Measurements from ENCODE around the gene LGR6.
A peak's percentile ranks its signal among the peaks of the same experiment; 100 is the strongest.

LGR6 gene

DNA sequence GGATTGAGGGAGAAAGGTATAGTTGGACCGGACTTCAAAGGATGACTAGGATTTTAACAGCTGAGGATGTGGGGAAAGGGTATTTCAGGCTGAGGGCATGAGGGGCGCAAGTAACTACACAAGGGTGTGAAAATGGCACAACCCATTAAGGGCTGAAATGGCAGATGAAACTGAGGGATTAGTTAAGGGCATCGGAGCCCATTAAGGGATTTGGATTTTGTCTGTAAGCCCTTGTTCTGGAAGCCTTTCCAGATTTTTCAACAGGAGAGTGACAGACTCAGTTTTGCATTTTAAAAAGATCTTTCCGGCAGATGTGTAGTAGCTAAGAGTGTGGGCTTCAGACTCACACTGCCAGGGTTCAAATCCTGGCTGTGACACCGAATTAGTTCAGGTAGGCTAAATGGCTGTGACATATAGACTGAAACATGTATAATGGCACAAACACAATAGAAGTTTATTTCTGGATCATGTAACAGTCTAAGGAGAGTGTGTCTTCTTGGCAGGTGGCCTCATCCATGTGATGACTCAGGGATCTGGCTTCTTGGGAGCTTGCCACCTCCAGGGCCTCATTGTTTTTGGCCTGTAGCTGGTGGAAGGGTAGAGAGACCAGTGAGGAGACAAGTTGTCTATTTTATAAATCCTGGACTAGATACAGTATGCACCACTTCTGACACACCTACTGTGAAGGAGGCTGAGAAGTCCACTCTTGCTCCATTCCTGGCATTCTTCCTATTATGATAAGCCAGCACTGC, 98.5 kb downstream of the LGR6 start:
- DNase-seq = no peak

DNA sequence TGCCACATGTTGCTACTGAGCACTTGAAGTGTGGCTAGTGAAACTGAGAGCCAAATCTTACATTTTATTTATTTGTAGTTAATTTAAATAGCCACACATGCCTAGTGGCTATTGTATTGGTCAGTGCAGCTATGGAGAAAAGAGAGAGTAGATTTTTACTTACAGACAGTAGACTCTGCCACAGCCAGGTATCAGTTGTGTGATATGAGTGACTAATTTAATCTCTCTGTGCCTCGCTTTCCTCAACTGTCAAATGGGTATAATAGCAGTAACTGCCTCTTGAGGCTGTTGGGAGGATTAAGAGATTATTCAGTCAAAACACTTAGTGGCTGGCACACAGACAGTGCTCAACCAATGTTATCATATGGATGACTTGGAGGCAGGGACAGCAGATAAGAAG, 99.2 kb downstream of the LGR6 start:
- no peak for DNase-seq

DNA sequence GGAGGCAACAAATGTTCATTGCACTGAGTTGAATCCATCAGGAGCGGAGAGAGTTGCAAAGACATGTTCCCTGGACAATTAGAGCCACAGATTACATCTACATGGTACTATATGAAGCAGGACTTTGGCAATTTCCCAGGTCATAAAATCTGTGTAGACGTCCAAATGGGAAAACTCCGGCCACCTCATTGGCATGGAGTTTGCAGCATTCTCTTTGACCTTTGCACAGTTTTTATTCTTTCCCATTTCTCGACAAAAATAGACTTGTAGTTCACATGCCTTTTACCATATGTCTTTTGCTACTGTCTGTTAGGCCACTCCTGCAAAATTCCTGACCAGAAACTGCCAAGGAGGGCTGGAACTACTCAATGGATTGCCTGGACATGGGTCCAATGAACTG, 100.0 kb downstream of the LGR6 start:
- no peak for DNase-seq

DNA sequence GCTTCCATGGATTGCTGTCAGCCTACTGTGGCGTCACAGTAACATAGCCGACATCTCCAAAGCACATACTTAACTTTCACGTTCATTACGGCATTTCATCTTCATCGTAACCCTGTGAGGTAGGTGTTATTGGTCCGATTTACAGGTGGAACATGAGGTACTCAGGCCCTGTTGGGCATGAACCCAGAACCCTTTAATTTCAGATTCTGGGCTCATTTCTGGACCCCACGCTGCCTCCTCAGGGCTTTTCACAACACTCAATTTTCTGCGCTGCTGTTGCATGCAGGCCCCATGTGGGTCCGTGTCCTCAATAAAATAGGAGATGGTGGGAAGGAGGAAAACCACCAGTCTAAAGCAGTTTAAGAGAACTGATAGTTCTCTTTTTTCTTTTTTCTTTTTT, 108.6 kb downstream of the LGR6 start:
- no peak for DNase-seq

DNA sequence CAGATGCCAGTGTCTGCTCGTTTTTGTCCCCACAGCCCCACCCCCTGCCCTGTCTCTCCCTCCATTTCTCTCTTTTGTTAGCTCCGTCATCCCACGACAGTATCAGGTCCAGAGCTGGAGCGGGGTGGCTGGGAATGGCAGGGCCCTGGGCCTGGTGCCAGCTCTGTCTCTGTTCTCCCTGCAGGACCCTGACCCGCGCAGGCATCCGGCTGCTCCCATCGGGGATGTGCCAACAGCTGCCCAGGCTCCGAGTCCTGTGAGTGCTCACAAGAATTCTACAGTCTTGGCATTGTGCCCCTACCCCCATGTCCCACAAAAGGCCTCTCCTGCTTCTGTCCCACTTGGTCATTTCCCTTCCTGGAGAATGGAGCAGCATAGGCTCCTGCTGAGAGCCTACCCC, 110.8 kb downstream of the LGR6 start:
- no peak for DNase-seq

DNA sequence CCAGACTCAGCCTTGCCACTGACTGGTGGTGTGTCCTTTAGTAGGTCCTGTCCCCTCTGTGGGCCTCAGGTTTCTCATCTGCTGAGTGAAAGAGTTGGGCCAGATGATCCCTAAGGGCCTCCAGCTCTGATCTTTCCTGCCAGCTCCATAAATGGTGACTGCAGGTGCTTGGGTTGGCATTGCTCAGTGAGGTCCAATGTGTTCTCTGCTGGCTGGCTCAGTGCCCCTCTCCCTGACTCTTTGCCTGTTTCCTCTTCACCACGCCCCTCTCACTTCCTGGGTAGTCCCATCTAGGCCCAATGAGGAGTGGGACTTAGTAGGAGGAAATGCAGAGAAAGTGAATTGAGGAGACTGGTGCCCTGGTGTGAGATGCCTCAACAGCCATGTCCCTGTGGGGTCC, 111.6 kb downstream of the LGR6 start:
- DNase-seq = no peak

DNA sequence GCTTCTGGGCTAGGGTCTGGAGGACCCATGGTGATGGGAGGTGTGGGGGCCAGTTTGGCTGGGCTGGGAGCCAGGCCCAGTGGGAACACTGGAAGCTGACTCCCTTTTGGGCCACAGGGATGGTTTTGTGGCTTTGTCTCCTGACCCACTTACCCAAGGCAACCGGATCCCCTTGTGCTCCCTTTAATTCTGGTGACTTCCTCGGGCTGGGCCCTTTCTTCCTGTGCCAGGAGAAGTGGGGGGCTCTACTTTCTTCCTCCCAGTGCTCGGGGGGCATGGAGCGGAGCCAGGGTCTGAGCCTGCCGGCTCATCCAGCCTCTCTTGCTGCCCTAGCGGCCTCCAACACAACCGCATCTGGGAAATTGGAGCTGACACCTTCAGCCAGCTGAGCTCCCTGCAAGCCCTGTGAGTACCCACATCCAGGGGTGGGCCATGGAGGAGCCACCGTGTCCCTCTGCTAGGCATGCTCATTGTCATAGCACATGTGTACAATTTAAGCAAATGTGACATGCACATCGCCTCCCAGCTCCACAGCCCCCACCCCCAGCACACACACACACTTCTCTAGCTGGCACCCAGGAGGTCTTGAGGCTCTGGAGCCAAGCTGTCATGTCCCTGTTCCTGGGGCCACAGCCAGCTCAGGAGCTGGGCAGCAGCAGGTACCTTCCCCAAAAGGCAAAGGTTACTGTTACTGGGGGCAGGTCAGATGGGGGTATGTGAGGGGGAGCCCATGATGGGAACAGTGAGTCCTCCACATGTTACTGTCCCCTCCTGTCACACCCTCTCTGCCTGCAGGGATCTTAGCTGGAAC, 113.1 kb downstream of the LGR6 start:
- DNase-seq = no peak

DNA sequence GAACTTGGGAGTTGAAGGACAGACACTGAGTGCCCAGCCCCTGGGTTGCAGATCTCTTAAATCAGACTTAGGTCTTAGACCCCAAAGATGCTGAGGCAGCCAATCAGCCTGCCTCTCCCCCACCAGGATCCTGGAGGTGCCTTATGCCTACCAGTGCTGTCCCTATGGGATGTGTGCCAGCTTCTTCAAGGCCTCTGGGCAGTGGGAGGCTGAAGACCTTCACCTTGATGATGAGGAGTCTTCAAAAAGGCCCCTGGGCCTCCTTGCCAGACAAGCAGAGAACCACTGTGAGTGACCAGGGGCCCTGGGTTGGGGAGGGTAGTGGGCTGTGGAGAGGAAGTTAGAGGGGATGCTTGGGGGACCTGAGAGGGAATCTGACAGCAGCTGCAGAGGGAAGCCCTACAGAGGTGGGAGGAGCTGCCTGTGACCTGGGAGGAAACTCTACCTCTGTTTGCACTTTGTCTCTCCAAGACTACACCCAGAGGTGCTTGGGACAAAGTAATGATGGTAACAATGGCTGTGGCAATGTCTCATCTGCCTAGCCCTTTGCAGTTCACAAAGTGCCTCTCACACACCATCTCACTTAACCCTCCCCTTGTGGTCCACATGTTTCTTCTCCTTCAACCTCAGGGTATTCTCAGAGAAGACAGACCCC, 116.6 kb downstream of the LGR6 start:
- no peak for DNase-seq

DNA sequence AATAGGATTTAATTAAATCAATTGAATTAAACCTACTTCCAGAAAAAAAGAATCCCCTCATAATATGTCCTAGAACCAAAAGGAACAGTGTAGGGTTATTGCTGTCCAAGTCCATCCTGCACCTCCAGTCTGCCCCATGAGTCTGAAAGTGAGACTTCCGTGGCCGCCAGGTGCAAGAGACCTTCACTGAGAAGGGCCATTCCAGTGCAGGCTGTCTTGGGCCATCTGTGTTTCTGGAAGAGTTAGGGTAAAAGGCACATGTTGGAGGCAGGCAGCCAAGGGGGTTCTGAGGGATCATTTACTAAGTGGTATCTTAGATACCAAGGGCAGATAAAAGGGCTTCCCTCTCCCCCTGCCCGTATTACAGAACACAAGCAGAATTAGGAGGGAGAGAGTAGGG, 117.1 kb downstream of the LGR6 start:
- DNase-seq = no peak

DNA sequence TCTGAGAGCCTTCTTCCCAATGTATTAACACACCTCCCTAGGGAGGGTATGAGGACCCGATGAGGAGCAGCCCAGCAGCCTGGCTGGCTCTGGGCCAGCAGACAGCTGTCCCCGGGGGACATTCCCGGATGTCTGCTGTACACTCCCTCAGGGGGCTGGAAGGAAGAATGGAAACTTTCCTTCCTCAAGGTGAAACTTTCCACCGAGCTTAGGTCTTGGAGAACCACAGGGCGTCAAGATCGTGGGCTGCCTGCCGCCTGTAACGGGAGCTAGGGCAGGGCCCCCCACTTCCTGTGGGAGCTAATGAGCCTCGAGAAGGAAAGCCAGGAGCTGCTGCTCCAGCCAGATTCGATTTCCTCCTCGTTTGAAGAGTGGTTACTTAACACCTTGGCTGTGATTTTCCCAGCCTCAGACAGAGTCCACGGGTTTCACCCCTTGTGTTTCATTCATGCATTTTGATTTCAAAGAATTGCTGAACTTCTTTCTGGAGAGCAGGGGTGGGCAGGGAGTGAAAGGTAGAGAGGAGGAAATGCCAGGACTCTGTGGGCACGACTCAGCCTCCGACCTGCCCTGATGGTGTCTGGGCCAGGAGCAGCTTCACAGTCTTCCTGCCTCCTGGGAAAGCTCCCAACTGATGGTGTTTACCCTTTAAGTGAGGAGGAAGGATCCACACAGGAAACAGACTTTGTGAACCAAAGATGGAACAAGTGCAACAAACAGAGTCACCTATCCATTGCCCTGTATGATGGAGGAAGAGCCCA, 118.5 kb downstream of the LGR6 start:
- no peak for DNase-seq

DNA sequence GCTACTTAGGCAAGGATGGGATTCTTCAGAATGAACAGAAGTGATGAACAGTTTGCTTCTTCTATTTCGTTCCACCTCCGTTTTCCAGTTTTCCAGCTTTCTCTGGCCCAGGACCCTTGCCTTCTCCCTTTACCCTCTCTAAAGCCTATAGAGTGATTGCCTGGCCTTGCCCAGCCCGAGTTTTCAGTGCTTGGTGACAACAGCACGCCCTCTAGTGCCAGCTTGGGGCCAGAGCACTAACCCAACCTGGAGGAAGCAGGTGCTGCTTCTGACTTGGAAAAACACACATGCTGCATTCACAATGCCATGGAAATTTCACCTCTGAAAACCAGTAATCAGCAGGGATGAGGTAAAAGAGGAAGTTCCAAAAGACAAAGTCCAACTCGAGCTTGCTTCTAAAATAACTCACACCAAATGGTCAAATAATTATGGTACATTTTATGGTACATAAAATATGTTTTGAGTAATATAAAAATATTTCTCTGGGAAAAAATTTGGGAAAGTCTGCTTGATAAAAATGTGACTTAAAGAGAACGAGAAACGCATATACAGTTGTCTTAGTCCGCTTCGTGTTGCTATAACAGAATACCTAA, 122.1 kb downstream of the LGR6 start:
- DNase-seq = peak; percentile 37

DNA sequence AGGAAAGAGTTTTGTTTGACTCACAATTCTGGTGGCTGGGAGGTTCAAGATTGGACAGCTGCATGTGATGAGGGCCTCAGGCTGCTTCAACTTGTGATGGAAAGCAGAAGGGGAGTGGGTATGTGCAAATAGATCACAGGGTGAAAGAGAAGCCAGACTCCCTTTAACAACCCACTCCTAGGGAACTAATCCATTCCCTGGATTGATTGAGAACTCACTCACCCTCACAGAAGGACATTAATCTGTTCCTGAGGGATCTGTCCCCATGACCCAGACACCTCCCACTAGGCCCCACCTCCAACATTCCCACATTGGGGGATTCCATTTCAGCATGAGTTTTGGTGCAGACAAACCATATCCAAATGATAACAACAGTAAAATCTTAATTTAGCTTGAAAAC, 122.6 kb downstream of the LGR6 start:
- no peak for DNase-seq

DNA sequence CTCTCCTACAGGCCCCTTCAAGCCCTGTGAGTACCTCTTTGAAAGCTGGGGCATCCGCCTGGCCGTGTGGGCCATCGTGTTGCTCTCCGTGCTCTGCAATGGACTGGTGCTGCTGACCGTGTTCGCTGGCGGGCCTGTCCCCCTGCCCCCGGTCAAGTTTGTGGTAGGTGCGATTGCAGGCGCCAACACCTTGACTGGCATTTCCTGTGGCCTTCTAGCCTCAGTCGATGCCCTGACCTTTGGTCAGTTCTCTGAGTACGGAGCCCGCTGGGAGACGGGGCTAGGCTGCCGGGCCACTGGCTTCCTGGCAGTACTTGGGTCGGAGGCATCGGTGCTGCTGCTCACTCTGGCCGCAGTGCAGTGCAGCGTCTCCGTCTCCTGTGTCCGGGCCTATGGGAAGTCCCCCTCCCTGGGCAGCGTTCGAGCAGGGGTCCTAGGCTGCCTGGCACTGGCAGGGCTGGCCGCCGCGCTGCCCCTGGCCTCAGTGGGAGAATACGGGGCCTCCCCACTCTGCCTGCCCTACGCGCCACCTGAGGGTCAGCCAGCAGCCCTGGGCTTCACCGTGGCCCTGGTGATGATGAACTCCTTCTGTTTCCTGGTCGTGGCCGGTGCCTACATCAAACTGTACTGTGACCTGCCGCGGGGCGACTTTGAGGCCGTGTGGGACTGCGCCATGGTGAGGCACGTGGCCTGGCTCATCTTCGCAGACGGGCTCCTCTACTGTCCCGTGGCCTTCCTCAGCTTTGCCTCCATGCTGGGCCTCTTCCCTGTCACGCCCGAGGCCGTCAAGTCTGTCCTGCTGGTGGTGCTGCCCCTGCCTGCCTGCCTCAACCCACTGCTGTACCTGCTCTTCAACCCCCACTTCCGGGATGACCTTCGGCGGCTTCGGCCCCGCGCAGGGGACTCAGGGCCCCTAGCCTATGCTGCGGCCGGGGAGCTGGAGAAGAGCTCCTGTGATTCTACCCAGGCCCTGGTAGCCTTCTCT, 124.6 kb downstream of the LGR6 start:
- no peak for DNase-seq

DNA sequence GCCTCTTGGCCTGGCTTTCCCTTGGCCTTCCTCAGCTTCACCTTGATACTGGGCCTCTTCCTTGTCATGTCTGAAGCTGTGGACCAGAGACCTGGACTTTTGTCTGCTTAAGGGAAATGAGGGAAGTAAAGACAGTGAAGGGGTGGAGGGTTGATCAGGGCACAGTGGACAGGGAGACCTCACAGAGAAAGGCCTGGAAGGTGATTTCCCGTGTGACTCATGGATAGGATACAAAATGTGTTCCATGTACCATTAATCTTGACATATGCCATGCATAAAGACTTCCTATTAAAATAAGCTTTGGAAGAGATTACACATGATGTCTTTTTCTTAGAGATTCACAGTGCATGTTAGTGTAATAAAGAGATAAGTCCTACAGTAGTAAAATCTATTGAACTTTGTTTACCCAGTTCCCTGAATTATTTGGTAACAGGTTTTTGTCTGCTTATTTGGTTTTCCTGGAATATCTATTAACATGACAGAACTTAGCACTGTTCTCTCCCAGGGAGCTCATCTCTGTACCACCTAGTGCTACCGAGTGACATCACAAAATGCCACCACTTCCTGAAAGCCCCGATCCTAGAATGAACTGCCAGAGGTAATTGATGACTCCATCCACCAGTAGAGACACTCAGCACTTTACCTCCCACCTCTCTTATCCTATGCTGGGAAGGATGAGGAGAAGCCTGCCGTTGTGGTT, 125.9 kb downstream of the LGR6 start:
- DNase-seq = no peak

DNA sequence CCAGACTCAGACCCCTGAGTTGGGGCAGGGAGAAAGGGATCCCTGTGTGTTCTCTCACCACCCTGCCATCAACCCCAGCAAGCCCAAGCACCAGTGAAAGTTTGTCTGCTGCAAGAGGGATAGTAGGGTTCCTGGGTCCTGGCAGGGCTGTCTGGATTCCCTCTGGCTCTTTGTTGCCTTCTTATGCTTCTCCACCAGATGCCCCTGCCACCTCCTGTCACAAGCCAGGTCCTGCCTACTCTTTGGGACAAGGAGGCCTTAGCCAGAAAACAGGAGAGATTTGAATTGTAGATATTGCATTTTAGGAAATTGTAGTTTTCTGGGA, 126.4 kb downstream of the LGR6 start:
- DNase-seq = no peak

DNA sequence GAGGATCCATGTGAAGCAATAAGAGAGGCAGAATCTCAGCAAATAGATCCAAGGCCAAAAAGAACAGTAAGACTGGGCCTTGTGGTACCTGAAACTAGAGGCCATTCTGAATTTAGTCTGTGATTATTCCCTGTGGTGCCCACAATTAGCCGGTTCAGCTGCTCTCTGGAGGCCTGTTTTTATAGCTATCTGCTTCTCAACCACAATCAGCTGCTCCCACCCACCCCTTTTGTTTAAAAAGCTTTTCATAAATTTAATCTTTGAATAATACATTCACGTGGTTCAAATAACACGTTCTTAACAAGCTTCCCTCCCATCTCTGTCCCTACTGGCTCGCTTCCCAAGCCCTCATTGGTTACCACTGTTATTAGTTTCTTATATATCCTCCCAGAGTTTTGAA, 130.1 kb downstream of the LGR6 start:
- no peak for DNase-seq

DNA sequence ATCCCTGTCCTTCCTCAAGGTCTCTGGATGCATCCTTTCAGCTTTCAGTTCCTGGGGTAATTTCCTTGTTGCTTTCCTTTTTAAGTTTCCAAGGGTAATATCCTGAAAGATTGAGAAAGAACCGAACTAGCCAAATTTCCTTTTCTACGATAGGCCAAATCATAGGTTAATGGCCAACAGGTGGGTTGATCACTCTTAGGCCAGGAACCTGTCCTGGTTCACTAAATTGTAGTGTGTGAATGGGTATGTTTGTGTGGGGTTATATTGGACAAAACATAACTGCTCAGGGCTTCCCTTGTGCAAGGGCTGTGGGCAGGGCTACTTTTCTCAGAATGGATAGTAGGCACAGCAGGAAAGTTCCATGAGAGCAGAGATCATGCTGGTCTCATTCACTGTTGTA, 131.0 kb downstream of the LGR6 start:
- DNase-seq = no peak

DNA sequence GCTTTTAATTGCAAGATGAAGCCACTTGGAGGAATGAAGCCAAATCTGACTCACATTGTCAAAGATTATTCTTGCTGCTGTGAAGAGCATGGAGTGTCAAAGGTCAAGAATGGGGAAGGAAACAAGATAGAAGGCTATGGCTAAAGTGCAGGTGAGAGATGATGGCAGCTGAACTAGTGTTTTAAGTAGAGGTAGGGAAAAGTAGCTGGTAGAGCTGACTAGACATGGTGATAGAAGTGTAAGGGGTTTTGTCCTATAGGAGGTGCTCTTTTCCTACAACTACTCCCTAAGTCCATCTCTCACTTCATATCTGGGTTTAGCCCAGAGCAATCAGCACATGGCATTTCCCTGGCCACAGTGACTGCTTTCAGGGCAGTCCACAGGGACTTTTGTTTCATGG, 136.3 kb downstream of the LGR6 start:
- DNase-seq = no peak

DNA sequence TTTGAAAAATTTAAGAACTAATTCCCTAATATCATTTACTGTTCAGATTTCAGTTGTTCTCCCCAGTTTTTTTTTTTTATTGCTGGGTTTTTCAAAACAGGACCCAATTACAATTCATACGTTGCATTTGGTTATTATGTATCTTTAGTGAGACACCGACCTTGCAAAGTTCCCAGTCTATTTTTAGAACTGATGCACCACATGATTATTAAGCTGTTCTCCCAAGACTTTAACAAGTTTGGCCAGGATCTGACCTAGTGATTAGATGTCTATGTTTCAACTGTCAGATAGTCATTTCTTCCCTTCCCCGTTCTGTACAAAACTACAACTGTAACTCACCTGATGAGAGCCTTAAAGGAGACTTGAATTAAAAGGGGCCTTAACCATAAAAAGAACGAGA, 140.3 kb downstream of the LGR6 start:
- DNase-seq = no peak

DNA sequence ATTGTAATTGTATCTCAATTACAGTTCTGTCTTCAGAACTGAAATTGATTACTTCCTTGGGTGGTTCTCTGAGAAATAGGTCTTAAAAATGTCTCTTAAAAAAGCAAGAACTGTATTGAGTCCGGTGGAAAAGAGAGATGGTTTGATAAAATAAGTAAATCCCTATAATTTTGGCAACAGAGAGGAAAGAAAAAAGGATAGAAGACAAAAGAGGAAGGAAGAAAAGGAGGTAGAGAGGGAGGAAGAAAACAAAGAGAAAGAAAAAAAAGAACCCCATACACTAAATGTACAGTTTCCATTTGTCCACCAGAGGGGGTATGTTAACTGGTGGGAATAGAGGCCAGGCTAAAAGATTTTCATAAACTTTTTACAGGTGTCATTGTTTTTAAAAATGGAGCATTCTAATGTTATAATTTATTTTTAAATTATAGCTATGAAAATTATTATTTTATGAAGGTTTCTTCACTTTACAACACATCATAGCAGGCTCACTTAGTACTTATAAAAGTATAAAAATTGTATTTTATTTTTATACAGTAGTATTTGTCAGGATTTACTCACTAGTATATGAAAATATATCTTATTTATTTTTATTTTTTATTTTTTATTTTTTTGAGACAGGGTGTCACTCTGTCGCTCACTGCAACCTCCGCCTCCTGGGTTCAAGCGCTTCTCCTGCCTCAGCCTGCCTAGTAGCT, 150.2 kb downstream of the LGR6 start:
- peak; percentile 59 for DNase-seq
